ENCODE measurements around the gene CLCF1. TPM values are rescaled to one million over a fixed set of nuclear protein-coding genes. Genes with fewer than 3 reads are reported as not detected.

Gene CLCF1
- polyA plus RNA-seq, 1 donor from 2014 or later, result not detected

DNA sequence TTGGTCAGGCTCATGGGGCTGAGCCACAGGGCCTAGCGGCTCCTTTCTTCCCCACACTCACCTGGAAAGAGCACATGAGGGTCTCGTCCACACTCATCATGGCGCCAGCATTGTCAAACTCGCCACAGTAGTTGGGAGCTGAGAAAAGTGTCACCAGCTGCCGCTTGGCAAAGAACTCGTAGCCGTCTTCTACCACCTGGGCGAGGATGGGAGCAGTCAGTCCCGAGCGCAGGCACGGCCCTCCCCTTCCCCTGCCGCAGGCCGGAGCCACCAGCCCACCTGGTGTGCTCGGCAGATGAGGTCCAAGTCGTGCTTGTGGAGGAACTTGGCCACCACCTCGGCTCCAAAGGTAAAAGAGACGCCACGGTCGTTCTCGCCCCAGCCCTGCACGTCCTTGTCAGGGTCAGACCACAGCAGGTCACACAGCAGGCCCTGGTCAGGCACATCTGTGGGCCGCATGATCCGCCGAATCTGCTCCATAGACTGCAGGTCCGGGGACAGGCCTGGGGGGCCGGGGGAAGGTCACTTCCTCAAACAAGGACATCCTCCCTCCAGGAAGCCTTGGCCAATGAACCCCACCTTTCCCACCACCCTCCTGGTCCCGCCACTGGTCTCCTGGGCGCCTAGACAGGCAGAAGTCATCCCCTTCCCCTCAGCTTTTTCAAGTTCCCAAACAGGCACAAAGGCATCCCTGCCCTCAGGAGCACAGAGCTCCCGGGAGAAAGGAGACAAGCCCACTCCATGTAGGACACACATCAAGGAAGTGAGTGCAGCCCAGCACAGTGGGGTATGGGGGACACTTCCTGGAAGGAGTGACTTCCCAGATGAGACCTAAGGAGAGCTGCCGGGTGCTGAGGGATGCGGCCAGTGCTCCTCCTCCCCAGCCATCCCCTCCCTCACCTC is 25.5 kb upstream of the CLCF1 start:
- Histone ChIP-seq H3K27me3 (ENCODE audit: insufficient read depth, low read depth, low read length) (no peaks in the 10 kb centered on the region), H4K20me1 (ENCODE audit: insufficient read depth) (no peaks in the 10 kb centered on the region), H2AFZ (ENCODE audit: low read depth, low read length) (no peak overlapping the region), H3K9ac (ENCODE audit: low read length) (no peak overlapping the region), H3K36me3 (ENCODE audit: insufficient read depth, low read length) (no peaks in the 10 kb centered on the region), H3K79me2 (replicated peaks; ENCODE audit: insufficient read depth, low read length) (peaks cover 11% of the 10 kb centered on the region), H3K9me3 (ENCODE audit: low read length) (no peaks in the 10 kb centered on the region), H3K27ac (ENCODE audit: low read length) (no peak overlapping the region), H3K4me3 (ENCODE audit: low read length) (no peak overlapping the region), H3F3A (ENCODE audit: insufficient read depth, low read length, poor library complexity, severe bottlenecking) (no peaks in the 10 kb centered on the region), H3K4me2 (ENCODE audit: low read length) (no peak overlapping the region), H3K9me2 (ENCODE audit: insufficient read depth, low read length) (no peaks in the 10 kb centered on the region)
- TF ChIP-seq, protein P1, sequence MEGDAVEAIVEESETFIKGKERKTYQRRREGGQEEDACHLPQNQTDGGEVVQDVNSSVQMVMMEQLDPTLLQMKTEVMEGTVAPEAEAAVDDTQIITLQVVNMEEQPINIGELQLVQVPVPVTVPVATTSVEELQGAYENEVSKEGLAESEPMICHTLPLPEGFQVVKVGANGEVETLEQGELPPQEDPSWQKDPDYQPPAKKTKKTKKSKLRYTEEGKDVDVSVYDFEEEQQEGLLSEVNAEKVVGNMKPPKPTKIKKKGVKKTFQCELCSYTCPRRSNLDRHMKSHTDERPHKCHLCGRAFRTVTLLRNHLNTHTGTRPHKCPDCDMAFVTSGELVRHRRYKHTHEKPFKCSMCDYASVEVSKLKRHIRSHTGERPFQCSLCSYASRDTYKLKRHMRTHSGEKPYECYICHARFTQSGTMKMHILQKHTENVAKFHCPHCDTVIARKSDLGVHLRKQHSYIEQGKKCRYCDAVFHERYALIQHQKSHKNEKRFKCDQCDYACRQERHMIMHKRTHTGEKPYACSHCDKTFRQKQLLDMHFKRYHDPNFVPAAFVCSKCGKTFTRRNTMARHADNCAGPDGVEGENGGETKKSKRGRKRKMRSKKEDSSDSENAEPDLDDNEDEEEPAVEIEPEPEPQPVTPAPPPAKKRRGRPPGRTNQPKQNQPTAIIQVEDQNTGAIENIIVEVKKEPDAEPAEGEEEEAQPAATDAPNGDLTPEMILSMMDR (IDR thresholded peaks at IDR 0.05; ENCODE audit: poor library complexity, severe bottlenecking), result no peak
- no peak for TF ChIP-seq EZH2 (IDR thresholded peaks at IDR 0.05; ENCODE audit: borderline replicate concordance, insufficient read depth, low read length, poor library complexity, severe bottlenecking)
- no peak for TF ChIP-seq EP300 (conservative IDR thresholded peaks at IDR 0.05; ENCODE audit: poor library complexity, severe bottlenecking)
- TF ChIP-seq, protein P2, sequence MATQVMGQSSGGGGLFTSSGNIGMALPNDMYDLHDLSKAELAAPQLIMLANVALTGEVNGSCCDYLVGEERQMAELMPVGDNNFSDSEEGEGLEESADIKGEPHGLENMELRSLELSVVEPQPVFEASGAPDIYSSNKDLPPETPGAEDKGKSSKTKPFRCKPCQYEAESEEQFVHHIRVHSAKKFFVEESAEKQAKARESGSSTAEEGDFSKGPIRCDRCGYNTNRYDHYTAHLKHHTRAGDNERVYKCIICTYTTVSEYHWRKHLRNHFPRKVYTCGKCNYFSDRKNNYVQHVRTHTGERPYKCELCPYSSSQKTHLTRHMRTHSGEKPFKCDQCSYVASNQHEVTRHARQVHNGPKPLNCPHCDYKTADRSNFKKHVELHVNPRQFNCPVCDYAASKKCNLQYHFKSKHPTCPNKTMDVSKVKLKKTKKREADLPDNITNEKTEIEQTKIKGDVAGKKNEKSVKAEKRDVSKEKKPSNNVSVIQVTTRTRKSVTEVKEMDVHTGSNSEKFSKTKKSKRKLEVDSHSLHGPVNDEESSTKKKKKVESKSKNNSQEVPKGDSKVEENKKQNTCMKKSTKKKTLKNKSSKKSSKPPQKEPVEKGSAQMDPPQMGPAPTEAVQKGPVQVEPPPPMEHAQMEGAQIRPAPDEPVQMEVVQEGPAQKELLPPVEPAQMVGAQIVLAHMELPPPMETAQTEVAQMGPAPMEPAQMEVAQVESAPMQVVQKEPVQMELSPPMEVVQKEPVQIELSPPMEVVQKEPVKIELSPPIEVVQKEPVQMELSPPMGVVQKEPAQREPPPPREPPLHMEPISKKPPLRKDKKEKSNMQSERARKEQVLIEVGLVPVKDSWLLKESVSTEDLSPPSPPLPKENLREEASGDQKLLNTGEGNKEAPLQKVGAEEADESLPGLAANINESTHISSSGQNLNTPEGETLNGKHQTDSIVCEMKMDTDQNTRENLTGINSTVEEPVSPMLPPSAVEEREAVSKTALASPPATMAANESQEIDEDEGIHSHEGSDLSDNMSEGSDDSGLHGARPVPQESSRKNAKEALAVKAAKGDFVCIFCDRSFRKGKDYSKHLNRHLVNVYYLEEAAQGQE (IDR thresholded peaks at IDR 0.05; ENCODE audit: borderline replicate concordance), result no peak
- no peak for TF ChIP-seq SMC3 (conservative IDR thresholded peaks at IDR 0.05; ENCODE audit: poor library complexity)
- TF ChIP-seq TAF1 (IDR thresholded peaks at IDR 0.05; ENCODE audit: low read depth), result no peak
- TF ChIP-seq RAD21 (conservative IDR thresholded peaks at IDR 0.05), result no peak
- TF ChIP-seq POLR2AphosphoS5 (IDR thresholded peaks at IDR 0.05), result no peak
- TF ChIP-seq MXI1 (conservative IDR thresholded peaks at IDR 0.05; ENCODE audit: poor library complexity, severe bottlenecking), result no peak

DNA sequence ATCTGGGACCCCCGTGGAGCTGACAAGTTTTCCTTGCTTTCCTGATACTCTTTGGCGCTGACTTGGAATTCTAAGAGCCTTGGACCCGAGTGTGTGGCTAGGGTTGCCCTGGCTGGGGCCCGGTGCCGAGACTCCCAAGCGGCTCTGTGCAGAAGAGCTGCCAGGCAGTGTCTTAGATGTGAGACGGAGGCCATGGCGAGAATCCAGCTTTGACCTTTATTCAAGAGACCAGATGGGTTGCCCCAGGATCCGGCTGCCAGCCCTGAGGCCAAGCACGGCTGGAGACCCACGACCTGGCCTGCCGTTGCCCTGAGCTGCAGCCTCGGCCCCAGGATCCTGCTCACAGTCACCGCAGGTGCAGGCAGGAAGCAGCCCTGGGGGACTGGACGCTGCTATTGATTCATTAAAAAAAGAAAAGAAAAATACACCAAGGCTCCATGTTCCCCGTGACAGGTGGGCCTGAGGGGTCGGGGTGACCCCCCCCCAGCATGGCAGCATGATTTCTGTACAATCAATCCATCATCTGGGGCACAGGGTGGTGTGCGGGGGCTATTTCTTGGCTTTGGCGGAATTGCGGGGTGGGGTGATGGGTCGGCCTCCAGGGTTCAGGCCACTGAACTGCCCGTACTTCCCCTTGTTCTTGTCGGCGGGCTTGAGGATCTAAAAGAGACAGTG is 24.7 kb upstream of the CLCF1 start:
- Histone ChIP-seq H3K9ac (ENCODE audit: low read length) (no peak overlapping the region), H3K36me3 (ENCODE audit: insufficient read depth, low read length) (no peaks in the 10 kb centered on the region), H3F3A (ENCODE audit: insufficient read depth, low read length, poor library complexity, severe bottlenecking) (no peaks in the 10 kb centered on the region), H3K79me2 (replicated peaks; ENCODE audit: insufficient read depth, low read length) (peaks cover 11% of the 10 kb centered on the region), H3K9me2 (ENCODE audit: insufficient read depth, low read length) (no peaks in the 10 kb centered on the region), H3K27ac (ENCODE audit: low read length) (no peak overlapping the region), H3K27me3 (ENCODE audit: insufficient read depth, low read depth, low read length) (no peaks in the 10 kb centered on the region), H2AFZ (ENCODE audit: low read depth, low read length) (no peak overlapping the region), H3K9me3 (ENCODE audit: low read length) (no peaks in the 10 kb centered on the region), H3K4me3 (ENCODE audit: low read length) (no peak overlapping the region), H4K20me1 (ENCODE audit: insufficient read depth) (no peaks in the 10 kb centered on the region), H3K4me2 (ENCODE audit: low read length) (no peak overlapping the region)
- no peak for TF ChIP-seq TAF1 (IDR thresholded peaks at IDR 0.05; ENCODE audit: low read depth)
- TF ChIP-seq EZH2 (IDR thresholded peaks at IDR 0.05; ENCODE audit: borderline replicate concordance, insufficient read depth, low read length, poor library complexity, severe bottlenecking), result no peak
- no peak for TF ChIP-seq SMC3 (conservative IDR thresholded peaks at IDR 0.05; ENCODE audit: poor library complexity)
- TF ChIP-seq, protein P2 (IDR thresholded peaks at IDR 0.05; ENCODE audit: borderline replicate concordance), result no peak
- TF ChIP-seq POLR2AphosphoS5 (IDR thresholded peaks at IDR 0.05), result no peak
- TF ChIP-seq EP300 (conservative IDR thresholded peaks at IDR 0.05; ENCODE audit: poor library complexity, severe bottlenecking), result no peak
- TF ChIP-seq, protein P1 (IDR thresholded peaks at IDR 0.05; ENCODE audit: poor library complexity, severe bottlenecking), result no peak
- no peak for TF ChIP-seq RAD21 (conservative IDR thresholded peaks at IDR 0.05)
- TF ChIP-seq MXI1 (conservative IDR thresholded peaks at IDR 0.05; ENCODE audit: poor library complexity, severe bottlenecking), result no peak

Measured in neural cell (in vitro differentiated cells).